Measurements from ENCODE around the gene TIPARP. TPM values are rescaled to one million over a fixed set of nuclear protein-coding genes. Genes with fewer than 3 reads are reported as not detected.

Gene TIPARP
- total and polyA plus RNA-seq, 2 of the 13 experiments (the other 11 are each of a cell fraction or from before 2014, with no cell fraction given): 7.3 to 19.7 TPM

GRCh38 chr3:156674046-156674910 is at the start of gene TIPARP (continued):
- TF ChIP-seq, protein P1, sequence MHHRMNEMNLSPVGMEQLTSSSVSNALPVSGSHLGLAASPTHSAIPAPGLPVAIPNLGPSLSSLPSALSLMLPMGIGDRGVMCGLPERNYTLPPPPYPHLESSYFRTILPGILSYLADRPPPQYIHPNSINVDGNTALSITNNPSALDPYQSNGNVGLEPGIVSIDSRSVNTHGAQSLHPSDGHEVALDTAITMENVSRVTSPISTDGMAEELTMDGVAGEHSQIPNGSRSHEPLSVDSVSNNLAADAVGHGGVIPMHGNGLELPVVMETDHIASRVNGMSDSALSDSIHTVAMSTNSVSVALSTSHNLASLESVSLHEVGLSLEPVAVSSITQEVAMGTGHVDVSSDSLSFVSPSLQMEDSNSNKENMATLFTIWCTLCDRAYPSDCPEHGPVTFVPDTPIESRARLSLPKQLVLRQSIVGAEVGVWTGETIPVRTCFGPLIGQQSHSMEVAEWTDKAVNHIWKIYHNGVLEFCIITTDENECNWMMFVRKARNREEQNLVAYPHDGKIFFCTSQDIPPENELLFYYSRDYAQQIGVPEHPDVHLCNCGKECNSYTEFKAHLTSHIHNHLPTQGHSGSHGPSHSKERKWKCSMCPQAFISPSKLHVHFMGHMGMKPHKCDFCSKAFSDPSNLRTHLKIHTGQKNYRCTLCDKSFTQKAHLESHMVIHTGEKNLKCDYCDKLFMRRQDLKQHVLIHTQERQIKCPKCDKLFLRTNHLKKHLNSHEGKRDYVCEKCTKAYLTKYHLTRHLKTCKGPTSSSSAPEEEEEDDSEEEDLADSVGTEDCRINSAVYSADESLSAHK (CRISPR knock-in tag; IDR thresholded peaks at IDR 0.05; ENCODE audit: borderline replicate concordance): peak; percentile 75; the same call in 1 of the 2 replicates
- TF ChIP-seq ZNF577 (CRISPR knock-in tag; IDR thresholded peaks at IDR 0.05; ENCODE audit: borderline replicate concordance, low read depth) (no peak), PRMT3 (CRISPR knock-in tag; IDR thresholded peaks at IDR 0.05; ENCODE audit: borderline replicate concordance, low read depth) (no peak; the same call in 1 of the 2 replicates), ZNF782 (CRISPR knock-in tag; IDR thresholded peaks at IDR 0.05; ENCODE audit: borderline replicate concordance) (peak; percentile 92; the same call in 1 of the 2 replicates), MAFK (conservative IDR thresholded peaks at IDR 0.05 in 1 of 2, IDR thresholded peaks at IDR 0.05 in 1 of 2; ENCODE audit: low read length in 2 of 2) (no peak), NCOA2 (CRISPR knock-in tag; IDR thresholded peaks at IDR 0.05) (peak; percentile 68), AKAP8 (CRISPR knock-in tag; IDR thresholded peaks at IDR 0.05) (peak; percentile 22; the same call in 1 of the 2 replicates), MBD4 (IDR thresholded peaks at IDR 0.05; ENCODE audit: borderline replicate concordance, low read length) (no peak), KDM5A (IDR thresholded peaks at IDR 0.05; ENCODE audit: borderline replicate concordance, low read length) (no peak), BRCA1 (CRISPR knock-in tag; IDR thresholded peaks at IDR 0.05) (peak; percentile 45; the same call in 1 of the 2 replicates), ZFP36L2 (CRISPR knock-in tag; IDR thresholded peaks at IDR 0.05) (no peak), CBX2 (IDR thresholded peaks at IDR 0.05; ENCODE audit: low read depth, low read length) (no peak), CBX2 (CRISPR knock-in tag; IDR thresholded peaks at IDR 0.05; ENCODE audit: low read depth) (no peak), CAMTA2 (CRISPR knock-in tag; IDR thresholded peaks at IDR 0.05; ENCODE audit: borderline replicate concordance) (peak; percentile 92; the same call in 1 of the 2 replicates), ZNF121 (CRISPR knock-in tag; IDR thresholded peaks at IDR 0.05) (0 out of 2 replicates have a peak, but pooled peaks have one; percentile 4), WIZ (CRISPR knock-in tag; IDR thresholded peaks at IDR 0.05) (0 out of 2 replicates have a peak, but pooled peaks have one; percentile 65), ZSCAN22 (CRISPR knock-in tag; IDR thresholded peaks at IDR 0.05) (0 out of 2 replicates have a peak, but pooled peaks have one; percentile 47)
- TF ChIP-seq, protein P2, sequence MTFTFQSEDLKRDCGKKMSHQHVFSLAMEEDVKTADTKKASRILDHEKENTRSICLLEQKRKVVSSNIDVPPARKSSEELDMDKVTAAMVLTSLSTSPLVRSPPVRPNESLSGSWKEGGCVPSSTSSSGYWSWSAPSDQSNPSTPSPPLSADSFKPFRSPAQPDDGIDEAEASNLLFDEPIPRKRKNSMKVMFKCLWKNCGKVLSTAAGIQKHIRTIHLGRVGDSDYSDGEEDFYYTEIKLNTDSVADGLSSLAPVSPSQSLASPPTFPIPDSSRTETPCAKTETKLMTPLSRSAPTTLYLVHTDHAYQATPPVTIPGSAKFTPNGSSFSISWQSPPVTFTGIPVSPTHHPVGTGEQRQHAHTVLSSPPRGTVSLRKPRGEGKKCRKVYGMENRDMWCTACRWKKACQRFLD (CRISPR knock-in tag; IDR thresholded peaks at IDR 0.05; ENCODE audit: borderline replicate concordance): peak; percentile 65; the same call in 1 of the 2 replicates
- TF ChIP-seq, protein P3, sequence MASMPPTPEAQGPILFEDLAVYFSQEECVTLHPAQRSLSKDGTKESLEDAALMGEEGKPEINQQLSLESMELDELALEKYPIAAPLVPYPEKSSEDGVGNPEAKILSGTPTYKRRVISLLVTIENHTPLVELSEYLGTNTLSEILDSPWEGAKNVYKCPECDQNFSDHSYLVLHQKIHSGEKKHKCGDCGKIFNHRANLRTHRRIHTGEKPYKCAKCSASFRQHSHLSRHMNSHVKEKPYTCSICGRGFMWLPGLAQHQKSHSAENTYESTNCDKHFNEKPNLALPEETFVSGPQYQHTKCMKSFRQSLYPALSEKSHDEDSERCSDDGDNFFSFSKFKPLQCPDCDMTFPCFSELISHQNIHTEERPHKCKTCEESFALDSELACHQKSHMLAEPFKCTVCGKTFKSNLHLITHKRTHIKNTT (CRISPR knock-in tag; IDR thresholded peaks at IDR 0.05): no peak
- TF ChIP-seq, protein P4, sequence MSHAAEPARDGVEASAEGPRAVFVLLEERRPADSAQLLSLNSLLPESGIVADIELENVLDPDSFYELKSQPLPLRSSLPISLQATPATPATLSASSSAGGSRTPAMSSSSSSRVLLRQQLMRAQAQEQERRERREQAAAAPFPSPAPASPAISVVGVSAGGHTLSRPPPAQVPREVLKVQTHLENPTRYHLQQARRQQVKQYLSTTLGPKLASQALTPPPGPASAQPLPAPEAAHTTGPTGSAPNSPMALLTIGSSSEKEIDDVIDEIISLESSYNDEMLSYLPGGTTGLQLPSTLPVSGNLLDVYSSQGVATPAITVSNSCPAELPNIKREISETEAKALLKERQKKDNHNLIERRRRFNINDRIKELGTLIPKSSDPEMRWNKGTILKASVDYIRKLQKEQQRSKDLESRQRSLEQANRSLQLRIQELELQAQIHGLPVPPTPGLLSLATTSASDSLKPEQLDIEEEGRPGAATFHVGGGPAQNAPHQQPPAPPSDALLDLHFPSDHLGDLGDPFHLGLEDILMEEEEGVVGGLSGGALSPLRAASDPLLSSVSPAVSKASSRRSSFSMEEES (CRISPR knock-in tag; IDR thresholded peaks at IDR 0.05): peak; percentile 59
